G401 (cell line): ENCODE measurements around the gene GCSAM. TPM values are rescaled to one million over a fixed set of nuclear protein-coding genes. Genes with fewer than 3 reads are reported as not detected.
"Not testable (repeated sequence)": the region's sequence is repeated elsewhere in the genome, so short reads cannot be mapped to it uniquely, and the experiment has no call there.

Experiments used
- DNase-seq: peaks from one replicate; pipeline ENCODE4 v3.0.0-alpha.2; 2015; ENCODE audit warnings: low spot score
- in situ Hi-C: cut with HindIII; loops from 2 replicates; pipeline ENCODE4 v1.10.0; 2016; ENCODE audit warnings: low sequenced_read_pairs, mixed read lengths
- total RNA-seq: library from RNA; depleted of rRNA; stranded (reverse); fragments of >200 nt; shearing (Covaris generic); gene quantifications from 2 replicates; pipeline ENCODE4 v1.2.3, GENCODE V29; 2014; rRNA removed

GCSAM gene
- total RNA-seq, 1 experiment from 2014 or later: not detected

DNA sequence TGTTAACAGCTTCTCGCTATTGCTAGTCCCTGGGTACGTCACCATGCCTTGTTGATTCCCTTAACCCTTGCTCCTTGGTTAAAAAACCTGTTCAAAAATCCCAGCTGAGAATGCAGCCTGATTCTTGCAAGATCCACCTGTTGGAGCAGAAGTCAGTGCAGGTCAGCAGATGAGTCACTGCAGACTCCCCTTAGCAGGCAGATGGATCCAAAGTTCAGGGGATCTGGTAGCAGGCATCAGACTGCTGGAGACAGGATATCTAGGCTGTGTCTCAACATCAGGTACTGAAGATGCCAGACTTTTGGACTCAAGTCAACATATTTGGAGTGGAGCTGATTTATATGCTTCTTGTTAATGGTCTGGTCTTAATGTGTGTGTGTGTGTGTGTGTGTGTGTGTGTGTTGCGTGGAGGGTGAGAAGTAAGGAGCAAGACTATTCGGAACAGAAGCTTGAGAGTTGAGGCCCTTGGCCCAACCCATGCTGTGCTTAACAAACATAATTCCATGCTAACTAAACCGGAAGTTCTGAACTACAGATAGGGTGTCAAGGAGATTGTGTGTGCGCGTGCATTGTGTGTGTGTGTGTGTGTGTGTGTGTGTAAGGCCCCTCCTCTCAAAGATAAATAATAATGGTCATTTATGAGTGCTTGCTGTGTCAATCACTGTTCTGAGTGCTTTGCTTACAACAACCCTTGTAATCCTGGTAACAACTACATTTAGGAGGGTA is 47.9 kb downstream of the GCSAM start:
- no peak for DNase-seq
- in situ Hi-C loops: no loop called here

- in situ Hi-C loops: no loop called here
- DNase-seq: no peak
Observed at GRCh38 chr3:112083239-112083638, 49.8 kb downstream of the GCSAM start.

DNA sequence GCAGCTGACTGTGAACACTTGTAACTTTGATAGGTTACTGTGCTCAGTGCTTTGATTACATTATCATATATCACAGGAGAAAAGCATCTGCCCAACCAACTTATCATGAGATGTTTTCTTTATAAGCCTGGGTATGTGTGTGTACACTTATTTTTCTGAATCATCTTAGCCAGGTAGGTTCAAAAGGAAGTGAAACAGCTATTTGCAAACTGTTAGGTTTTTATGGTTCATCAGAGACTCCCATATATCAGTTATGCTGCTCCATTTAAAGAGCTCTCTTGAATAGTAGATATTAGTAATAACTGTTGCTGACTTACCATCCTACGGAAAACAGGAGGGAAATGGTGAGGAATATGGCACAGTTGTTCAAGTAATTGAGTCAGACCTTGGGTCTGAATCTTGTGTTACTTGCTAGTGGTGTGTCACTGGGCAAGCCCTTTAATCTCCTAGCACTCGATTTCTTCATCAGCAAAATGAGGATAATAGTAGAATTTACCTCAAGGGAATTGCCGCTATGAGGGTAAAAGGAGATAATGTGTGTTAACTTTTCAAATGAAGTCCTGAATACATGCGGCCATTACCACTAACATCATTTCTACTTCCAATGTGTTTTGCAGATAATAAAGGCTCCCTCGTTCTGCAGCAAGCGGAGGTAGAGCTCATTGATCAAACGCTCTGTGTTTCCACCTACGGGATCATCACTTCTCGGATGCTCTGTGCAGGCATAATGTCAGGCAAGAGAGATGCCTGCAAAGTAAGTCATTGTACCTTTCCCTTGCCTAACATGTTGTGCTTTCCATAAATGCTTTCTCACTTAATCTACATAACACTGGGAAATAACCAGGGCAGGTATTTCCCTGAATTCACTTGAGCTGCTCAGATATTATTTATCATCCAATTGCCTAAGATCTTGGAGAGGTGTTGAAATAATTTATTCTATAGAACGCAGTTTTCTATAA is 54.6 kb downstream of the GCSAM start:
- DNase-seq: no peak
- in situ Hi-C loops: no loop called here

DNA sequence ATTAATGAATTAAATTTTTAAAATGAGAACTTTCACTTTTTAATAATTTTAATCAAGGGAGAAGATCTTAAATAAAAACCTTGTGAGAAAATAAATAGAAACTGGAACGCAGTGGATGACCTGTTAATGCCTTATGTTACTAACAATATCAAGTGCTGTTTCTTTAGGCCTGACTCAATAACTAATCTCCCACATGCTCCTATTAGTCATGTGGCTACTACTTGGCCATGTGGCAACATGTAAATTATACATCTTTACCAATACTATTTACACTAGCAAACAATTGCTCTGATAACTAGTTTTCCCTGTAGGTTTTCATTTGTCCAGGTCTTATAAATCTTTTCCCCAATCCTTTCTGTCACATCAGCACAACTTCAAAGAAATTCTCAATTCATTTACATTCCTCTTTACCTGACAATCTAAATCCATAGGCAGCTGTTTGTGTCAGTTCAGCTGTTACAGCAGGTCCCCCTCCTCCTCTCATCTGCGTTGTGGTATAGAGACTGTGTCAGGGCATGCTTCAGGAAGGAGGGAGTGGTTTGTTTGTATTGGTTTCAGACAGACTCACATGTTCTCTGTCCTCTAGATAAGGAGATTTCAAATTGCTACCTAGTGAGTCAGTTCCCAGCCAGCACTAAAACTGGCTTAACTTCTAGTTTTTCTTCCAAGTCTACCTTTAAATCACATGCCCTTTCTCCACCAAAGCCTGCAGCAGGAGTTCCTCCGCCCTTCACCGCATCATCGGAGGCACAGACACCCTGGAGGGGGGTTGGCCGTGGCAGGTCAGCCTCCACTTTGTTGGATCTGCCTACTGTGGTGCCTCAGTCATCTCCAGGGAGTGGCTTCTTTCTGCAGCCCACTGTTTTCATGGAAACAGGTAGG is 58.2 kb downstream of the GCSAM start:
- in situ Hi-C loops: no loop called here
- DNase-seq: no peak

GRCh38 chr3:112074006-112074405 is 59.0 kb downstream of the GCSAM start:
- in situ Hi-C loops: no loop called here
- no peak for DNase-seq

- in situ Hi-C loops, DNase-seq: not testable (repeated sequence)
Observed at GRCh38 chr3:112072387-112073060, 60.5 kb downstream of the GCSAM start.

Other genes with a start within 250 kb of the GCSAM start
- gene ABHD10, start 154.2 kb downstream of the GCSAM start, total RNA-seq: 26.5 and 39.9 TPM in 2 replicates
- gene TAGLN3, start 134.3 kb downstream of the GCSAM start, total RNA-seq: not detected in 2 replicates
- gene TMPRSS7, start 98.5 kb downstream of the GCSAM start, total RNA-seq: not detected in 2 replicates
- gene C3orf52, start 46.9 kb downstream of the GCSAM start, total RNA-seq: not detected in 2 replicates
- gene SLC9C1, start 161.0 kb upstream of the GCSAM start, total RNA-seq: not detected in 2 replicates
- not detected in 2 replicates for gene CD200, start 199.9 kb upstream of the GCSAM start, total RNA-seq